ENCODE data around the gene COMT. TPM values are rescaled to one million over a fixed set of nuclear protein-coding genes. Genes with fewer than 3 reads are reported as not detected.

COMT gene
- total and polyA plus RNA-seq, 9 of the 15 experiments (the other 6 are each of a cell fraction or from before 2014, with no cell fraction given): 12.5 to 351 (median 155) TPM

GRCh38 chr22:19959043-19959586, 17.5 kb downstream of the COMT start (continued):
- TF ChIP-seq CHD7 (IDR thresholded peaks at IDR 0.05; ENCODE audit: low read depth, low read length): no peak
- TF ChIP-seq CEBPG (CRISPR knock-in tag; IDR thresholded peaks at IDR 0.05): no peak
- no peak for TF ChIP-seq CEBPG (tag; conservative IDR thresholded peaks at IDR 0.05 in 1 of 2, IDR thresholded peaks at IDR 0.05 in 1 of 2)
- TF ChIP-seq SFPQ (IDR thresholded peaks at IDR 0.05; ENCODE audit: low read depth, low read length): no peak
- TF ChIP-seq ZNF239 (CRISPR knock-in tag; IDR thresholded peaks at IDR 0.05): no peak
- no peak; the same call in 1 of the 2 replicates for TF ChIP-seq ZSCAN29 (IDR thresholded peaks at IDR 0.05)
- TF ChIP-seq ZNF311 (CRISPR knock-in tag; IDR thresholded peaks at IDR 0.05): no peak
- TF ChIP-seq PTBP1 (IDR thresholded peaks at IDR 0.05; ENCODE audit: low read depth, low read length): no peak
- no peak for TF ChIP-seq TAL1 (IDR thresholded peaks at IDR 0.05)
- no peak for TF ChIP-seq SREBF2 (CRISPR knock-in tag; IDR thresholded peaks at IDR 0.05)
- no peak; the same call in none of the 2 replicates for TF ChIP-seq SUPT5H (IDR thresholded peaks at IDR 0.05)
- TF ChIP-seq PCBP2 (IDR thresholded peaks at IDR 0.05; ENCODE audit: low read depth, low read length, poor library complexity, severe bottlenecking): no peak
- no peak for TF ChIP-seq ZBTB1 (CRISPR knock-in tag; IDR thresholded peaks at IDR 0.05; ENCODE audit: borderline replicate concordance, low read depth)
- no peak for TF ChIP-seq GABPB1 (CRISPR knock-in tag; IDR thresholded peaks at IDR 0.05)
- TF ChIP-seq SLC30A9 (CRISPR knock-in tag; IDR thresholded peaks at IDR 0.05): no peak
- no peak for TF ChIP-seq ZNF511 (CRISPR knock-in tag; IDR thresholded peaks at IDR 0.05)
